ENCODE results near the gene CUL9.

The CUL9 gene

GRCh38 chr6:43149265-43149664, 32.7 kb upstream of the CUL9 start:
- H3K4me1 ChIP-seq (ENCODE audit: control insufficient read depth, insufficient read depth, low read length): peaks cover 17% of the 10 kb centered on the region
- no peaks in the 10 kb centered on the region for H3K27me3 ChIP-seq (replicated peaks; ENCODE audit: control insufficient read depth, insufficient read depth, low read length)
- H3K4me3 ChIP-seq (ENCODE audit: low read length): no peak overlapping the region
- peak; percentile 37 for DNase-seq (ENCODE audit: low read depth)
- H3K9ac ChIP-seq (ENCODE audit: low read length): peak overlapping the region; percentile 20
- no peaks in the 10 kb centered on the region for H3K36me3 ChIP-seq (ENCODE audit: control insufficient read depth, insufficient read depth, low read length, severe bottlenecking)
- no peaks in the 10 kb centered on the region for H3K9me3 ChIP-seq (ENCODE audit: control insufficient read depth, low read length)

- H3K27me3 ChIP-seq (replicated peaks; ENCODE audit: control insufficient read depth, insufficient read depth, low read length): no peaks in the 10 kb centered on the region
These were observed 31.8 kb upstream of the CUL9 start for GRCh38 chr6:43150051-43150751.

GRCh38 chr6:43159599-43159998, 22.4 kb upstream of the CUL9 start:
- no peaks in the 10 kb centered on the region for H3K9me3 ChIP-seq (ENCODE audit: control insufficient read depth, low read length)
- H3K4me3 ChIP-seq (ENCODE audit: low read length): no peak overlapping the region
- DNase-seq (ENCODE audit: low read depth): no peak
- no peaks in the 10 kb centered on the region for H3K36me3 ChIP-seq (ENCODE audit: control insufficient read depth, insufficient read depth, low read length, severe bottlenecking)
- H3K9ac ChIP-seq (ENCODE audit: low read length): no peak overlapping the region
- H3K4me1 ChIP-seq (ENCODE audit: control insufficient read depth, insufficient read depth, low read length): no peaks in the 10 kb centered on the region
- no peaks in the 10 kb centered on the region for H3K27me3 ChIP-seq (replicated peaks; ENCODE audit: control insufficient read depth, insufficient read depth, low read length)

More at GRCh38 chr6:43150051-43150751, 31.8 kb upstream of the CUL9 start:
- no peak for DNase-seq (ENCODE audit: low read depth)
- no peaks in the 10 kb centered on the region for H3K36me3 ChIP-seq (ENCODE audit: control insufficient read depth, insufficient read depth, low read length, severe bottlenecking)
- no peak overlapping the region for H3K9ac ChIP-seq (ENCODE audit: low read length)
- H3K4me1 ChIP-seq (ENCODE audit: control insufficient read depth, insufficient read depth, low read length): peaks cover 17% of the 10 kb centered on the region
- no peak overlapping the region for H3K4me3 ChIP-seq (ENCODE audit: low read length)
- H3K9me3 ChIP-seq (ENCODE audit: control insufficient read depth, low read length): no peaks in the 10 kb centered on the region

- Histone ChIP-seq H3K9me3 (ENCODE audit: control insufficient read depth, low read length) (no peaks in the 10 kb centered on the region), H3K36me3 (ENCODE audit: control insufficient read depth, insufficient read depth, low read length, severe bottlenecking) (no peaks in the 10 kb centered on the region), H3K27me3 (replicated peaks; ENCODE audit: control insufficient read depth, insufficient read depth, low read length) (no peaks in the 10 kb centered on the region), H3K4me3 (ENCODE audit: low read length) (no peak overlapping the region), H3K4me1 (ENCODE audit: control insufficient read depth, insufficient read depth, low read length) (no peaks in the 10 kb centered on the region), H3K9ac (ENCODE audit: low read length) (no peak overlapping the region)
- no peak for DNase-seq (ENCODE audit: low read depth)
These were observed 18.1 kb upstream of the CUL9 start for GRCh38 chr6:43163899-43164298.

GRCh38 chr6:43170417-43170930, 11.5 kb upstream of the CUL9 start:
- peak overlapping the region; percentile 87 for H3K4me3 ChIP-seq (ENCODE audit: low read length)
- peaks cover 4% of the 10 kb centered on the region for H3K36me3 ChIP-seq (ENCODE audit: control insufficient read depth, insufficient read depth, low read length, severe bottlenecking)
- no peaks in the 10 kb centered on the region for H3K27me3 ChIP-seq (replicated peaks; ENCODE audit: control insufficient read depth, insufficient read depth, low read length)
- H3K4me1 ChIP-seq (ENCODE audit: control insufficient read depth, insufficient read depth, low read length): peaks cover 34% of the 10 kb centered on the region
- H3K9ac ChIP-seq (ENCODE audit: low read length): peak overlapping the region; percentile 95
- peak; percentile 94 for DNase-seq (ENCODE audit: low read depth)
- H3K9me3 ChIP-seq (ENCODE audit: control insufficient read depth, low read length): no peaks in the 10 kb centered on the region

- Histone ChIP-seq H3K9me3 (ENCODE audit: control insufficient read depth, low read length) (no peaks in the 10 kb centered on the region), H3K36me3 (ENCODE audit: control insufficient read depth, insufficient read depth, low read length, severe bottlenecking) (peaks cover 11% of the 10 kb centered on the region), H3K4me1 (ENCODE audit: control insufficient read depth, insufficient read depth, low read length) (peaks cover 40% of the 10 kb centered on the region), H3K9ac (ENCODE audit: low read length) (peak within 1 kb of the TSS; percentile 95), H3K27me3 (replicated peaks; ENCODE audit: control insufficient read depth, insufficient read depth, low read length) (no peaks in the 10 kb centered on the region), H3K4me3 (ENCODE audit: low read length) (peak within 1 kb of the TSS; percentile 87)
- peak; percentile 100 for DNase-seq (ENCODE audit: low read depth)
These were observed 10.9 kb upstream of the CUL9 start, which contains the start of gene SRF for GRCh38 chr6:43170931-43171706. Gene SRF, plus strand, starts transcription at chr6:43171269. Its CDS starts 388 bp downstream, at chr6:43171657.

- peak; percentile 63 for DNase-seq (ENCODE audit: low read depth)
- no peaks in the 10 kb centered on the region for H3K27me3 ChIP-seq (replicated peaks; ENCODE audit: control insufficient read depth, insufficient read depth, low read length)
These were observed 10.3 kb upstream of the CUL9 start for GRCh38 chr6:43171707-43172103.

GRCh38 chr6:43172104-43173007, 9.6 kb upstream of the CUL9 start:
- Histone ChIP-seq H3K9ac (ENCODE audit: low read length) (peak overlapping the region; percentile 95), H3K27me3 (replicated peaks; ENCODE audit: control insufficient read depth, insufficient read depth, low read length) (no peaks in the 10 kb centered on the region), H3K9me3 (ENCODE audit: control insufficient read depth, low read length) (no peaks in the 10 kb centered on the region), H3K4me1 (ENCODE audit: control insufficient read depth, insufficient read depth, low read length) (peaks cover 43% of the 10 kb centered on the region), H3K4me3 (ENCODE audit: low read length) (peak overlapping the region; percentile 87), H3K36me3 (ENCODE audit: control insufficient read depth, insufficient read depth, low read length, severe bottlenecking) (peaks cover 19% of the 10 kb centered on the region)
- peak; percentile 59 for DNase-seq (ENCODE audit: low read depth)

More at GRCh38 chr6:43171707-43172103, 10.3 kb upstream of the CUL9 start:
- H3K9ac ChIP-seq (ENCODE audit: low read length): peak overlapping the region; percentile 95
- no peaks in the 10 kb centered on the region for H3K9me3 ChIP-seq (ENCODE audit: control insufficient read depth, low read length)
- peaks cover 43% of the 10 kb centered on the region for H3K4me1 ChIP-seq (ENCODE audit: control insufficient read depth, insufficient read depth, low read length)
- H3K36me3 ChIP-seq (ENCODE audit: control insufficient read depth, insufficient read depth, low read length, severe bottlenecking): peaks cover 17% of the 10 kb centered on the region
- peak overlapping the region; percentile 87 for H3K4me3 ChIP-seq (ENCODE audit: low read length)

- Histone ChIP-seq H3K4me1 (ENCODE audit: control insufficient read depth, insufficient read depth, low read length) (peaks cover 43% of the 10 kb centered on the region), H3K9me3 (ENCODE audit: control insufficient read depth, low read length) (no peaks in the 10 kb centered on the region), H3K9ac (ENCODE audit: low read length) (peak overlapping the region; percentile 85), H3K27me3 (replicated peaks; ENCODE audit: control insufficient read depth, insufficient read depth, low read length) (no peaks in the 10 kb centered on the region), H3K4me3 (ENCODE audit: low read length) (peak overlapping the region; percentile 87), H3K36me3 (ENCODE audit: control insufficient read depth, insufficient read depth, low read length, severe bottlenecking) (peaks cover 28% of the 10 kb centered on the region)
- DNase-seq (ENCODE audit: low read depth): no peak
These were observed 8.3 kb upstream of the CUL9 start for GRCh38 chr6:43173591-43174262.

- Histone ChIP-seq H3K36me3 (ENCODE audit: control insufficient read depth, insufficient read depth, low read length, severe bottlenecking) (peaks cover 36% of the 10 kb centered on the region), H3K9ac (ENCODE audit: low read length) (peak overlapping the region; percentile 85), H3K9me3 (ENCODE audit: control insufficient read depth, low read length) (no peaks in the 10 kb centered on the region), H3K4me1 (ENCODE audit: control insufficient read depth, insufficient read depth, low read length) (peaks cover 43% of the 10 kb centered on the region), H3K27me3 (replicated peaks; ENCODE audit: control insufficient read depth, insufficient read depth, low read length) (no peaks in the 10 kb centered on the region), H3K4me3 (ENCODE audit: low read length) (peak overlapping the region; percentile 87)
- DNase-seq (ENCODE audit: low read depth): peak; percentile 99
These were observed 7.5 kb upstream of the CUL9 start for GRCh38 chr6:43174263-43175112.
